Body of pancreas (tissue), 4 donors: ENCODE results near the gene METTL21C.

Experiments used
- CTCF ChIP-seq, 7 experiments: fragments of 450-650 bp in 4 of 7; fragments of 200-600 bp in 3 of 7; sonication (generic) in 3 of 7; IDR thresholded peaks; one replicate each; pipeline ENCODE4 v1.5.1; 2016 to 2019; ENCODE audit warnings: antibody characterized with exemption in 7 of 7
- POLR2A ChIP-seq, 3 donors: fragments of 450-650 bp; IDR thresholded peaks; one replicate each; pipeline ENCODE4 v1.6.1; 2016; ENCODE audit warnings: antibody characterized with exemption in 3 of 3, mild to moderate bottlenecking in 2 of 3

GRCh38 chr13:102642029-102642428 is 52.8 kb downstream of the METTL21C start:
- no peak for TF ChIP-seq CTCF (IDR thresholded peaks at IDR 0.05)
- no peak for TF ChIP-seq POLR2A (IDR thresholded peaks at IDR 0.05)
